ENCODE data around the gene ZNF423.

GRCh38 chr16:49635591-49636581 is 220.0 kb downstream of the ZNF423 start:
- TF ChIP-seq, protein P1, sequence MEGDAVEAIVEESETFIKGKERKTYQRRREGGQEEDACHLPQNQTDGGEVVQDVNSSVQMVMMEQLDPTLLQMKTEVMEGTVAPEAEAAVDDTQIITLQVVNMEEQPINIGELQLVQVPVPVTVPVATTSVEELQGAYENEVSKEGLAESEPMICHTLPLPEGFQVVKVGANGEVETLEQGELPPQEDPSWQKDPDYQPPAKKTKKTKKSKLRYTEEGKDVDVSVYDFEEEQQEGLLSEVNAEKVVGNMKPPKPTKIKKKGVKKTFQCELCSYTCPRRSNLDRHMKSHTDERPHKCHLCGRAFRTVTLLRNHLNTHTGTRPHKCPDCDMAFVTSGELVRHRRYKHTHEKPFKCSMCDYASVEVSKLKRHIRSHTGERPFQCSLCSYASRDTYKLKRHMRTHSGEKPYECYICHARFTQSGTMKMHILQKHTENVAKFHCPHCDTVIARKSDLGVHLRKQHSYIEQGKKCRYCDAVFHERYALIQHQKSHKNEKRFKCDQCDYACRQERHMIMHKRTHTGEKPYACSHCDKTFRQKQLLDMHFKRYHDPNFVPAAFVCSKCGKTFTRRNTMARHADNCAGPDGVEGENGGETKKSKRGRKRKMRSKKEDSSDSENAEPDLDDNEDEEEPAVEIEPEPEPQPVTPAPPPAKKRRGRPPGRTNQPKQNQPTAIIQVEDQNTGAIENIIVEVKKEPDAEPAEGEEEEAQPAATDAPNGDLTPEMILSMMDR (IDR thresholded peaks at IDR 0.05), result no peak
- TF ChIP-seq EZH2phosphoT487 (IDR thresholded peaks at IDR 0.05; ENCODE audit: borderline replicate concordance, low read depth) (no peak), GATA2 (CRISPR knock-in tag; IDR thresholded peaks at IDR 0.05) (no peak), EP300 (IDR thresholded peaks at IDR 0.05; ENCODE audit: borderline replicate concordance in 1 of 2, low read depth in 1 of 2, low read length in 1 of 2) (no peak), MAX (IDR thresholded peaks at IDR 0.05; ENCODE audit: low read depth) (no peak), YY1 (IDR thresholded peaks at IDR 0.05; ENCODE audit: low read depth) (no peak), RFX5 (IDR thresholded peaks at IDR 0.05; ENCODE audit: low read length) (no peak), MXI1 (IDR thresholded peaks at IDR 0.05; ENCODE audit: low read depth, low read length) (no peak), REST (IDR thresholded peaks at IDR 0.05; ENCODE audit: low read depth, low read length) (no peak), JUND (IDR thresholded peaks at IDR 0.05) (no peak), RCOR1 (IDR thresholded peaks at IDR 0.05; ENCODE audit: low read length) (no peak), GABPA (IDR thresholded peaks at IDR 0.05; ENCODE audit: low read depth) (no peak), TCF12 (IDR thresholded peaks at IDR 0.05) (no peak), RAD21 (IDR thresholded peaks at IDR 0.05; ENCODE audit: low read length) (no peak)
